Gastroesophageal sphincter (tissue), 3 donors: Measurements from ENCODE around the gene CAVIN3.

Experiments
- CTCF ChIP-seq, 4 experiments: fragments of 200-600 bp in 2 of 4; fragments of 450-650 bp in 2 of 4; sonication (generic) in 1 of 4; IDR thresholded peaks; one replicate each; pipeline ENCODE4 v1.5.1; 2017 to 2019; ENCODE audit warnings: antibody characterized with exemption in 4 of 4, mild to moderate bottlenecking in 2 of 4, moderate library complexity in 2 of 4
- EP300 ChIP-seq: sonication (generic); formaldehyde crosslinking; IDR thresholded peaks from one replicate; pipeline ENCODE4 v1.6.1; 2017; ENCODE audit warnings: antibody characterized with exemption, mild to moderate bottlenecking
- POLR2AphosphoS5 ChIP-seq: sonication (generic); formaldehyde crosslinking; IDR thresholded peaks from one replicate; pipeline ENCODE4 v1.6.1; 2017; ENCODE audit warnings: antibody characterized with exemption

GRCh38 chr11:6365659-6366058 lies 45.4 kb upstream of the CAVIN3 start:
- no peak for TF ChIP-seq EP300
- no peak for TF ChIP-seq CTCF (IDR thresholded peaks at IDR 0.05)
- TF ChIP-seq POLR2AphosphoS5 = no peak
